ENCODE data around the gene DND1.

GRCh38 chr5:140672455-140673186 is 755 bp downstream of the DND1 start:
- TF ChIP-seq CTCF (IDR thresholded peaks at IDR 0.05; ENCODE audit: low read depth, low read length) (no peak), EZH2phosphoT487 (IDR thresholded peaks at IDR 0.05; ENCODE audit: low read depth) (no peak)
